ENCODE measurements around the gene SEC11C. TPM values are rescaled to one million over a fixed set of nuclear protein-coding genes. Genes with fewer than 3 reads are reported as not detected.

SEC11C gene
- total and polyA plus RNA-seq, 7 experiments from 2014 or later, result 41.4 to 137 (median 54.2) TPM

DNA sequence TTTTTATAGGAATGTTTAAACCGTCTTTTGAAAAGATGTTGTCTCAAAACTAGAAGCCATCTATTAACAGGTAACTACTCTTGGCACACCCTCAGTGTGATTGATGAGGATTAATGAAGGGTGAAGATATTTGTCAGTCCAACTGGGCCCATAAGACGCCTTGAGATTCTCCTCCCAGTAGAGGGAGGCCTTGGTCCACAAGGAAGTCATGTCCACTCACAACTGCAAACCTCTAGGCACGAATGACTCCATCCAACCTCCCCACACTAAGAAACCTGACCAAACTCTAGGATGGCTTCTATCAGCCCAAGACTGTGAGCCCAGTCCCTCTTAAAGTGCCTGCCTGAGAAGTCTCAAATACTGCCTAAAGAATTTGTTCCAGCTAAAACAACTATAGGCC is 61.1 kb downstream of the SEC11C start:
- Mint-ChIP-seq H3K4me3 (no peak overlapping the region), H3K36me3 (no peaks in the 10 kb centered on the region), H3K4me1 (no peaks in the 10 kb centered on the region), H3K9me3 (peaks cover 0 to 2% (median 0%) of the 10 kb centered on the region in 11 donors), H3K27ac (no peak overlapping the region), H3K27me3 (peaks cover 24 to 47% (median 34%) of the 10 kb centered on the region in 5 donors)
- no peak overlapping the region for H3K4me3 ChIP-seq (ENCODE audit: low read length)
- no peak overlapping the region for H3K27ac ChIP-seq (ENCODE audit: low read depth, low read length)
- DNase-seq (no peak), ATAC-seq (no peak)
- H3K27me3 ChIP-seq (ENCODE audit: control insufficient read depth in 2 of 2, insufficient read depth in 2 of 2, low read length in 2 of 2), result no peaks in the 10 kb centered on the region
- H3K36me3 ChIP-seq (ENCODE audit: control insufficient read depth in 2 of 3, insufficient read depth in 3 of 3, low read length in 3 of 3), result no peaks in the 10 kb centered on the region
- ChIA-PET CTCF (no interaction called here), POLR2A (no interaction called here)
- intact Hi-C loops (cut with micrococcal nuclease), result no loop called here
- no peaks in the 10 kb centered on the region for H3K4me1 ChIP-seq (ENCODE audit: control insufficient read depth in 2 of 2, insufficient read depth in 2 of 2, low read length in 2 of 2)
- H3K9me3 ChIP-seq (ENCODE audit: control insufficient read depth in 2 of 3, low read length in 3 of 3), result no peaks in the 10 kb centered on the region

DNA sequence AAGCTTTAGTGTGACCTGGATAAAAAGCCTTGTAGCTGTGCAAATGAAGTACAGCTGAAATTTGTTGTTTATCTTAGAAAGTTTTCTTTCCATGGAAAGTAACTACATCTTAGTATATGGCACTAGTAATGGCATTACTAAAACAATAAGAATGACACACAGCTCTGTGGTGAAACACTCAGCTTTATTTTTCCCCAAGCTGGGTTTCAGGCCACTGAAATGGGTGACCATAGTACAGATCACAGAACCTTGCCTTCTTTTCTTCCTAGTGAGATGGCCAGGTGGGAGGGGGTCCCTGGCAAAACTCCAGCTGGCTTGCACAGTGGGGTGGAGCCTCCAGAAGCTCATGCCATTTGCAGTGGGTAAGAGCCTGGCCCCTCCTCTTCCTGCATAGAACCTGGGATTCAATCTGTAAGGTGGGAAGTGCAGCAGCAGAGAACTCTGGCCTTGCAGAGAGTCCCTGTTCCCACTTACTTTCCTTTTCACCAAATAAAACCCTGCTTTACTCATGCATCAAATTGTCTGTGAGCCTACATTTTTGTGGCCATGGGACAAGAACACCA is 62.7 kb downstream of the SEC11C start:
- Histone ChIP-seq H3K4me3 (ENCODE audit: low read length) (no peak overlapping the region), H3K36me3 (ENCODE audit: control insufficient read depth in 2 of 3, insufficient read depth in 3 of 3, low read length in 3 of 3) (no peaks in the 10 kb centered on the region), H3K27me3 (ENCODE audit: control insufficient read depth in 2 of 2, insufficient read depth in 2 of 2, low read length in 2 of 2) (no peaks in the 10 kb centered on the region), H3K4me1 (ENCODE audit: control insufficient read depth in 2 of 2, insufficient read depth in 2 of 2, low read length in 2 of 2) (no peaks in the 10 kb centered on the region), H3K9me3 (ENCODE audit: control insufficient read depth in 2 of 3, low read length in 3 of 3) (no peaks in the 10 kb centered on the region), H3K27ac (ENCODE audit: low read depth, low read length) (no peak overlapping the region)
- Mint-ChIP-seq H3K27me3 (peaks cover 23 to 39% (median 33%) of the 10 kb centered on the region in 5 donors), H3K4me3 (no peak overlapping the region), H3K9me3 (no peaks in the 10 kb centered on the region), H3K36me3 (no peaks in the 10 kb centered on the region), H3K4me1 (no peaks in the 10 kb centered on the region), H3K27ac (no peak overlapping the region)
- intact Hi-C loops (cut with micrococcal nuclease), result no loop called here
- POLR2A ChIA-PET, result no interaction called here
- ATAC-seq (no peak), DNase-seq (no peak)
- CTCF ChIA-PET, result no interaction called here

DNA sequence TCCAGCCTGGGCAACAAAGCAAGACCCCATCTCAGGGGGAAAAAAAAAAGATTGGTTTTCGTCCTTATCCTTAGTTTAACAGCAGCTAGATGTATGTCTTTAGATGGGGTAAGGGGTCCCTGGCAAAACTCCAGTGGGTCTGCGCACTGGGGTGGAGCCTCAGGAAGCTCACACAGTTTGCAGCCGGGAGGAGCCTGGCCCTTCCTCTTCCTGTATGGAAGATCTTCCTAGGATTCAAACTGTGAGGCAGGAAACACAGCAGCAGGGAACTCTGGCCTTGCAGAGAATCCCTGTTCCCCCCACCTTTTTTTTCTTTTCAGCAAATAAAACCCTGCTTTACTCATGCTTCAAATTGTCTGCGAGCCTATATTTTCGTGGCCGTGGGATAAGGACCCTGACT is 67.8 kb downstream of the SEC11C start:
- no peaks in the 10 kb centered on the region for H3K36me3 ChIP-seq (ENCODE audit: control insufficient read depth in 2 of 3, insufficient read depth in 3 of 3, low read length in 3 of 3)
- Mint-ChIP-seq H3K4me3 (no peak overlapping the region), H3K9me3 (peaks cover 0 to 3% (median 0%) of the 10 kb centered on the region in 11 donors), H3K4me1 (no peaks in the 10 kb centered on the region), H3K27me3 (peaks cover 0 to 20% (median 19%) of the 10 kb centered on the region in 5 donors), H3K27ac (no peak overlapping the region), H3K36me3 (no peaks in the 10 kb centered on the region)
- POLR2A ChIA-PET, result no interaction called here
- no peak overlapping the region for H3K27ac ChIP-seq (ENCODE audit: low read depth, low read length)
- DNase-seq (no peak), ATAC-seq (no peak)
- H3K9me3 ChIP-seq (ENCODE audit: control insufficient read depth in 2 of 3, low read length in 3 of 3), result no peaks in the 10 kb centered on the region
- CTCF ChIA-PET, result no interaction called here
- no peak overlapping the region for H3K4me3 ChIP-seq (ENCODE audit: low read length)
- H3K4me1 ChIP-seq (ENCODE audit: control insufficient read depth in 2 of 2, insufficient read depth in 2 of 2, low read length in 2 of 2), result no peaks in the 10 kb centered on the region
- intact Hi-C loops (cut with micrococcal nuclease), result no loop called here
- no peaks in the 10 kb centered on the region for H3K27me3 ChIP-seq (ENCODE audit: control insufficient read depth in 2 of 2, insufficient read depth in 2 of 2, low read length in 2 of 2)

Other genes starting within 250 kb of the SEC11C start
- not detected for gene GRP, start 80.3 kb downstream of the SEC11C start, total RNA-seq
- gene GRP, start 80.3 kb downstream of the SEC11C start, polyA plus RNA-seq, result not detected
- not detected for gene RAX, start 133.6 kb downstream of the SEC11C start, total RNA-seq
- gene RAX, start 133.6 kb downstream of the SEC11C start, polyA plus RNA-seq, result not detected
- gene CPLX4, start 178.8 kb downstream of the SEC11C start, total RNA-seq, result not detected
- gene CPLX4, start 178.8 kb downstream of the SEC11C start, polyA plus RNA-seq, result not detected
- 100 to 1,000 TPM in 1 of 5 experiments, 10 to 100 TPM in 4; 34.6 to 120 (median 46.3) TPM for gene LMAN1, start 219.4 kb downstream of the SEC11C start, total RNA-seq
- gene LMAN1, start 219.4 kb downstream of the SEC11C start, polyA plus RNA-seq, result 10 to 100 TPM; 21.6 to 26.3 TPM